ENCODE measurements around the gene KRT37.

GRCh38 chr17:41433586-41433985, 9.2 kb upstream of the KRT37 start:
- TF ChIP-seq HDGF (IDR thresholded peaks at IDR 0.05; ENCODE audit: borderline replicate concordance) (no peak), ARNT (IDR thresholded peaks at IDR 0.05) (no peak), FOXK2 (IDR thresholded peaks at IDR 0.05) (no peak), SP1 (IDR thresholded peaks at IDR 0.05) (no peak), TARDBP (IDR thresholded peaks at IDR 0.05) (no peak), FOXM1 (IDR thresholded peaks at IDR 0.05; ENCODE audit: borderline replicate concordance) (no peak), FOXA1 (IDR thresholded peaks at IDR 0.05) (no peak), LEF1 (IDR thresholded peaks at IDR 0.05; ENCODE audit: borderline replicate concordance) (no peak), L3MBTL2 (conservative IDR thresholded peaks at IDR 0.05) (no peak), ELF4 (IDR thresholded peaks at IDR 0.05) (no peak), SUZ12 (IDR thresholded peaks at IDR 0.05) (no peak), PKNOX1 (IDR thresholded peaks at IDR 0.05) (no peak), CTBP1 (IDR thresholded peaks at IDR 0.05; ENCODE audit: borderline replicate concordance) (no peak), ZNF384 (IDR thresholded peaks at IDR 0.05) (no peak)
